Hepatocyte (in vitro differentiated cells): ENCODE measurements around the gene ARVCF.

ENCODE experiments used
- EZH2phosphoT487 ChIP-seq: fragments of 200-600 bp; sonication (generic); IDR thresholded peaks from one replicate; pipeline ENCODE4 v1.6.1; 2018; ENCODE audit warnings: antibody characterized with exemption, mild to moderate bottlenecking, low read depth, moderate library complexity; ENCODE audit not compliant: unreplicated experiment, severe bottlenecking
- TF ChIP-seq, protein P1 (sequence below): fragments of 200-600 bp; sonication (generic); IDR thresholded peaks from 2 replicates; pipeline ENCODE4 v1.5.1; 2016; ENCODE audit warnings: antibody characterized with exemption, mild to moderate bottlenecking; ENCODE audit not compliant: poor library complexity

DNA sequence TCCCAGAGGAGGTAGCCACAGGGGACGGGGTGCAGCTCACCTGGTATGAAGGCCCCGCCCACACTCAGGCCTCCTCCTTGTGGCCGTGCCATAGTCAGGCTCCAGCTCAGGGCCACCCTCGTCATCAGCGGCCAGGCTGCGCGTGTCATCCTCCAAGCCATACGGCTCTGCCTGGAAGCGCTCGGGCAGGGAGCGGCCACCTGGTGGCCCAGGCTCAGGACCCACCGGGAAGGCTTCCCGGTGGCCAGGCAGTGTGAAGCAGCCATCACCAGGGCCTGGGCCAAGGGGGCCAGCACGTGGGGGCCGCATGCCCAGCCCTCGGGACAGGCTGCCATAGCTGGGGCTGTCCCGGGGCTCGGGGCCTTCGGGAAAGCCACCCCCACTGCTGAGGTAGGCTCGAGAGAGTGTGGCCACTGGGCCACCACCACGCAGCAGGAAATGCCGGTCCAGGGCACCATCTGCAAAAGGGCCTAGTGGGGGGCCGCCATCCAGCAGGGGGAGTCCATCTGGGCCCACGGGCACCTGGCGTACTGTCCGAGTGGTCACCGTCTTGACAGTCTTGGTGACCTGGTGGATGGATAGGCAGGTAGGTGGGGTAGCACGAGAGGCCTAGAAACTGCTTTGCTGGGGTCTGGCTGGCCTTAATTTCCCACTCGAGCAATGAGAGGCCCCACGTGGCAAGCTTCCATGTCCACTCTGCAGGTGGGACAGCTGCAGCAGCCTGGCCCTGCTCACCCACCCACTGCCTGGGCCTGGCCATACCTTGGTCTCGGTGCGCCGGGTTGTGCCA, 35.3 kb downstream of the ARVCF start:
- TF ChIP-seq, protein P1, sequence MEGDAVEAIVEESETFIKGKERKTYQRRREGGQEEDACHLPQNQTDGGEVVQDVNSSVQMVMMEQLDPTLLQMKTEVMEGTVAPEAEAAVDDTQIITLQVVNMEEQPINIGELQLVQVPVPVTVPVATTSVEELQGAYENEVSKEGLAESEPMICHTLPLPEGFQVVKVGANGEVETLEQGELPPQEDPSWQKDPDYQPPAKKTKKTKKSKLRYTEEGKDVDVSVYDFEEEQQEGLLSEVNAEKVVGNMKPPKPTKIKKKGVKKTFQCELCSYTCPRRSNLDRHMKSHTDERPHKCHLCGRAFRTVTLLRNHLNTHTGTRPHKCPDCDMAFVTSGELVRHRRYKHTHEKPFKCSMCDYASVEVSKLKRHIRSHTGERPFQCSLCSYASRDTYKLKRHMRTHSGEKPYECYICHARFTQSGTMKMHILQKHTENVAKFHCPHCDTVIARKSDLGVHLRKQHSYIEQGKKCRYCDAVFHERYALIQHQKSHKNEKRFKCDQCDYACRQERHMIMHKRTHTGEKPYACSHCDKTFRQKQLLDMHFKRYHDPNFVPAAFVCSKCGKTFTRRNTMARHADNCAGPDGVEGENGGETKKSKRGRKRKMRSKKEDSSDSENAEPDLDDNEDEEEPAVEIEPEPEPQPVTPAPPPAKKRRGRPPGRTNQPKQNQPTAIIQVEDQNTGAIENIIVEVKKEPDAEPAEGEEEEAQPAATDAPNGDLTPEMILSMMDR: no peak
- TF ChIP-seq EZH2phosphoT487: no peak
